Measurements from ENCODE around the gene ZFP36.

DNA sequence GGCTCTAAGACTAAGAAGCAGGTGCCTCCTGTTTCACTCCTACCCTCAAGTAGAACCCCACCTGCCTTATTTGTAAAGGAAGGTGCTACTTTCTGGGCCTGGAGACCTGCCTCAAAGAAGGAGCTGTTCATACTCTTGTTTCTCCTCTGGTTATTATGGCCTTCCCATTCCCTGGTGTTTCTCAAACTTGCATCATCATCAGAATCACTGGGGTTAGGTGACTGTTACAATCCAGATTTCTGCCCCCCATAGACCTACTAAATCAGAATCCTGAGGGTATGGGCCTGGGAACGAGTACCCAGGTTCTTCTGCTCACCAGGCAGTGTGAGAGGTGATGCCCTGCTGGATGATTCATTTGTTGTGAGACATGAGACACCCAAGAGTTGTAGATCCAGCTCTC is 46.0 kb upstream of the ZFP36 start:
- TF ChIP-seq POLR2A (IDR thresholded peaks at IDR 0.05): no peak
- TF ChIP-seq, protein P1, sequence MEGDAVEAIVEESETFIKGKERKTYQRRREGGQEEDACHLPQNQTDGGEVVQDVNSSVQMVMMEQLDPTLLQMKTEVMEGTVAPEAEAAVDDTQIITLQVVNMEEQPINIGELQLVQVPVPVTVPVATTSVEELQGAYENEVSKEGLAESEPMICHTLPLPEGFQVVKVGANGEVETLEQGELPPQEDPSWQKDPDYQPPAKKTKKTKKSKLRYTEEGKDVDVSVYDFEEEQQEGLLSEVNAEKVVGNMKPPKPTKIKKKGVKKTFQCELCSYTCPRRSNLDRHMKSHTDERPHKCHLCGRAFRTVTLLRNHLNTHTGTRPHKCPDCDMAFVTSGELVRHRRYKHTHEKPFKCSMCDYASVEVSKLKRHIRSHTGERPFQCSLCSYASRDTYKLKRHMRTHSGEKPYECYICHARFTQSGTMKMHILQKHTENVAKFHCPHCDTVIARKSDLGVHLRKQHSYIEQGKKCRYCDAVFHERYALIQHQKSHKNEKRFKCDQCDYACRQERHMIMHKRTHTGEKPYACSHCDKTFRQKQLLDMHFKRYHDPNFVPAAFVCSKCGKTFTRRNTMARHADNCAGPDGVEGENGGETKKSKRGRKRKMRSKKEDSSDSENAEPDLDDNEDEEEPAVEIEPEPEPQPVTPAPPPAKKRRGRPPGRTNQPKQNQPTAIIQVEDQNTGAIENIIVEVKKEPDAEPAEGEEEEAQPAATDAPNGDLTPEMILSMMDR (IDR thresholded peaks at IDR 0.05): no peak

All from adrenal gland (tissue), 5 donors.